Keratinocyte (primary cell): ENCODE results near the gene ME2. TPM values are rescaled to one million over a fixed set of nuclear protein-coding genes. Genes with fewer than 3 reads are reported as not detected.

Experiments
- DNase-seq: peaks from one replicate; pipeline ENCODE4 v3.0.0-alpha.2; 2011; ENCODE audit warnings: low read depth, missing footprints, low spot score
- FAIRE-seq: peaks from 2 replicates; lab custom pipeline; 2011; peaks lifted over from hg19 to GRCh38; lab: Jason Lieb, UNC
- H2AFZ ChIP-seq: 2 replicates; pipeline ENCODE4 v1.6.0; 2012; ENCODE audit warnings: low read length, control low read depth, inconsistent platforms; ENCODE audit not compliant: control insufficient read depth
- H3K27ac ChIP-seq: 2 replicates; pipeline ENCODE4 v1.5.1; 2011; ENCODE audit warnings: low read length; ENCODE audit not compliant: control insufficient read depth, insufficient read depth
- H3K27me3 ChIP-seq: 3 replicates; pipeline ENCODE4 v1.6.0; 2011; ENCODE audit warnings: low read length; ENCODE audit not compliant: control insufficient read depth, insufficient read depth; ENCODE audit errors: extremely low read depth
- H3K36me3 ChIP-seq, 2 experiments: 2 replicates in 1 of 2; 3 replicates in 1 of 2; pipeline ENCODE4 v1.5.1; 2011; ENCODE audit warnings: low read length in 2 of 2, mild to moderate bottlenecking in 1 of 2; ENCODE audit not compliant: control insufficient read depth in 2 of 2, insufficient read depth in 2 of 2; ENCODE audit errors: extremely low read depth in 1 of 2
- H3K4me1 ChIP-seq: 3 replicates; pipeline ENCODE4 v1.5.1; 2011; ENCODE audit warnings: low read length; ENCODE audit not compliant: control insufficient read depth, insufficient read depth; ENCODE audit errors: extremely low read depth
- H3K4me2 ChIP-seq: 3 replicates; pipeline ENCODE4 v1.6.0; 2011; ENCODE audit warnings: low read depth, low read length; ENCODE audit not compliant: control insufficient read depth, insufficient read depth; ENCODE audit errors: extremely low read depth
- H3K4me3 ChIP-seq, 3 experiments: fragments of 200-600 bp in 1 of 3; sonication (generic) in 1 of 3; 2 replicates in 2 of 3; 3 replicates in 1 of 3; pipeline ENCODE4 v1.5.1; 2011 to 2016; ENCODE audit warnings: low read length in 3 of 3, mild to moderate bottlenecking in 3 of 3, control low read depth in 2 of 3, inconsistent platforms in 1 of 3, low read depth in 1 of 3, mixed read lengths in 1 of 3, mixed run types in 1 of 3, moderate library complexity in 1 of 3; ENCODE audit not compliant: control insufficient read depth in 2 of 3, insufficient read depth in 2 of 3; ENCODE audit errors: extremely low read depth in 1 of 3
- H3K79me2 ChIP-seq: 2 replicates; pipeline ENCODE4 v1.6.0; 2012; ENCODE audit warnings: low read length; ENCODE audit not compliant: control insufficient read depth, insufficient read depth
- H3K9ac ChIP-seq: 3 replicates; pipeline ENCODE4 v1.6.0; 2011; ENCODE audit warnings: low read length; ENCODE audit not compliant: control insufficient read depth, insufficient read depth; ENCODE audit errors: extremely low read depth
- H3K9me1 ChIP-seq: 3 replicates; pipeline ENCODE4 v1.6.0; 2011; ENCODE audit warnings: low read length; ENCODE audit not compliant: control insufficient read depth, insufficient read depth; ENCODE audit errors: extremely low read depth
- H3K9me3 ChIP-seq: 2 replicates; pipeline ENCODE4 v1.5.1; 2012; ENCODE audit warnings: low read depth, low read length; ENCODE audit not compliant: control insufficient read depth
- H4K20me1 ChIP-seq: 3 replicates; pipeline ENCODE4 v1.6.0; 2011; ENCODE audit warnings: low read length; ENCODE audit not compliant: control insufficient read depth, insufficient read depth; ENCODE audit errors: extremely low read depth
- CTCF ChIP-seq, 3 experiments: IDR thresholded peaks in 1 of 3; conservative IDR thresholded peaks in 1 of 3; optimal IDR thresholded peaks in 1 of 3; 2 replicates in 2 of 3; 3 replicates in 1 of 3; pipeline versions ENCODE3 to v1.5.1; 2011; ENCODE audit warnings: low read length in 3 of 3, mild to moderate bottlenecking in 3 of 3, moderate library complexity in 2 of 3, control low read depth in 1 of 3, inconsistent platforms in 1 of 3; ENCODE audit not compliant: insufficient read depth in 2 of 3; ENCODE audit errors: extremely low read depth in 1 of 3
- EZH2 ChIP-seq: IDR thresholded peaks from one replicate; pipeline ENCODE4 v1.6.1; 2012; ENCODE audit warnings: inconsistent platforms, mild to moderate bottlenecking, low read length, moderate library complexity
- dilution Hi-C: fragments of 300-500 bp; cut with MboI; formaldehyde crosslinking; loops from one replicate; pipeline ENCODE4 v1.7.0; 2020; ENCODE audit warnings: low sequenced_read_pairs; ENCODE audit not compliant: extremely low pct_ligation_motif_present
- polyA plus RNA-seq, 5 experiments: library from polyadenylated mRNA; depleted of rRNA in 3 of 5; stranded (reverse) in 3 of 5; stranded (forward) in 1 of 5; unstranded in 1 of 5; fragments of >200 nt; gene quantifications; 1 replicate in 1 of 5; 2 replicates in 3 of 5; 3 replicates in 1 of 5; pipeline versions ENCODE4 v1.2.1 to v1.2.3, GENCODE V29; 2011 to 2012; ENCODE audit warnings: missing spikeins in 2 of 5, low read depth in 1 of 5, low replicate concordance in 1 of 5

ME2 gene
- polyA plus RNA-seq, 1 donor (not counting 4 experiments of a cell fraction or from before 2014, with no cell fraction given), result 72.0 TPM

- no peak for TF ChIP-seq CTCF (optimal IDR thresholded peaks at IDR 0.05 in 1 of 3, IDR thresholded peaks at IDR 0.05 in 1 of 3, conservative IDR thresholded peaks at IDR 0.05 in 1 of 3; ENCODE audit: extremely low read depth in 1 of 3, insufficient read depth in 2 of 3, low read length in 3 of 3)
- TF ChIP-seq EZH2, result no peak
- Histone ChIP-seq H3K9me3 (no peaks in the 10 kb centered on the region), H3K36me3 (no peaks in the 10 kb centered on the region), H3K4me1 (no peaks in the 10 kb centered on the region), H3K27ac (no peak overlapping the region), H4K20me1 (no peaks in the 10 kb centered on the region), H3K4me2 (no peak overlapping the region), H3K79me2 (no peaks in the 10 kb centered on the region), H2AFZ (no peak overlapping the region), H3K9ac (no peak overlapping the region), H3K9me1 (no peaks in the 10 kb centered on the region), H3K27me3 (no peaks in the 10 kb centered on the region), H3K4me3 (no peak overlapping the region)
- dilution Hi-C loops, result no loop called here
- FAIRE-seq, result no peak
- no peak for DNase-seq
These were observed 18.9 kb upstream of the ME2 start for GRCh38 chr18:50859793-50860555.

- no peaks in the 10 kb centered on the region for H3K79me2 ChIP-seq
- no peak overlapping the region for H3K9ac ChIP-seq
- TF ChIP-seq EZH2, result no peak
- no peak for TF ChIP-seq CTCF (optimal IDR thresholded peaks at IDR 0.05 in 1 of 3, IDR thresholded peaks at IDR 0.05 in 1 of 3, conservative IDR thresholded peaks at IDR 0.05 in 1 of 3; ENCODE audit: extremely low read depth in 1 of 3, insufficient read depth in 2 of 3, low read length in 3 of 3)
- no peaks in the 10 kb centered on the region for H3K4me1 ChIP-seq
- no peak overlapping the region for H3K27ac ChIP-seq
- no peak overlapping the region for H3K4me2 ChIP-seq
- H3K36me3 ChIP-seq, result no peaks in the 10 kb centered on the region
- H3K27me3 ChIP-seq, result no peaks in the 10 kb centered on the region
- DNase-seq, result no peak
- no peaks in the 10 kb centered on the region for H3K9me1 ChIP-seq
- no peak overlapping the region for H3K4me3 ChIP-seq
- dilution Hi-C loops, result no loop called here
- no peaks in the 10 kb centered on the region for H4K20me1 ChIP-seq
- FAIRE-seq, result no peak
- H3K9me3 ChIP-seq, result no peaks in the 10 kb centered on the region
- H2AFZ ChIP-seq, result no peak overlapping the region
These were observed 17.3 kb upstream of the ME2 start for GRCh38 chr18:50861617-50862016.
